Stimulated activated CD8-positive, alpha-beta memory T cell treated with anti-CD3 and anti-CD28 coated beads, Interleukin-4, amount 100 ng/mL, for 1 hour (primary cell): ENCODE measurements around the gene CASP6.

Experiments
- DNase-seq, 2 donors: peaks; one replicate each; pipeline ENCODE4 v3.0.0-alpha.2; 2020; ENCODE audit warnings: low read depth in 2 of 2, low spot score in 1 of 2

CASP6 gene

DNA sequence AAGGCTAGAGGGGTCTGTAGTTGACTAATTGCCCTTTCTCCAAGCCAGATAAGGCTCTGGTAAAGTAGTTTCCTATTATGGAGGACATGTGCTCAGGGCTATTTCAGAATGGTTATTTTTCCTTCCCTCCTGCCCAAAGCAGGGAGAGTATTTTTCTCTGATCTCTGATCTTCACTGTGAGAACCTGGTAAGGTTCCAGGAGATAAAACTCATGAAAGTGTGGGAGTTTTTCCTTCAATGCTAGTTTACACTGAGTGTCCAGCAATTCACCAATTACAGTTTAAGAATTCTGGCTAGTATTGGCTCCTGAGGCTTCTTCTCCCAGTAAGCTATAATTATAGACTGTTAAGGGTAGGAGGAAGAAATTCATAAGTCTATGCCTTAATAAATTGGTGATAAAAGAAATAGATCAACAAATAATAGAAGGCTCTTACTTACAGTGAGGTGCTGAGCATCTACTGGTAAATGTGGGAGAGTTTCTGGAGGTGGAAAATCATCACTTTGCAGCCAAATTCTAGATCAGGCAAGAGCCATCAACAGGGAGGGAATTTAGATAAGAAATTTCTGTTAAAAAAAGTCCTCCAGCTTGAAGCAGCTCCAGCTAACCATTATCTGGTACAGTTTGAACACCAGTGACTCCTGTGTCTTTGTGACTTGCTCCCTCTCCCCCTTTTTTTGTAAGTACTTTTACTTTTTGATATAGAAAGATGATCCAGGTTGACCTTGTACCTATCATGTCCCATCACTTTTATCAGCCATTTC is 30.9 kb downstream of the CASP6 start:
- DNase-seq = no peak

DNA sequence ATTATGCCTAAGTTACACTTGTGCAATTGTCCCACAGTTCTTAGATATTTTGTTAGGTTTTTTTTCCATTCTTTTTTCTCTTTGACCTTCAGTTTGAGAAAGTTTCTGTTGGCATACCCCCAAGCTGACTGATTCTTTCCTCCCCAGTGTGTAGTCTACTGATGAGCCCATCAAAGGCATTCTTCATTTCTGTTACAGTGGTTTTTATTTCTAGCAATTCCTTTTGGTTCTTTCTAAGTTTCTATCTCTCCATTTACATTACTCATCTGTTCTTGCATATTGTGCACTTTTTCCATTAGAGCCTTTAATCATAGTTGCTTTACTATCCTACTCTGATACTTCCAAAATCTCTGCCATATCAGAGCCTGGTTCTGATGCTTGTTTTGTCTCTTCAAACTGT is 31.9 kb downstream of the CASP6 start:
- no peak for DNase-seq

DNA sequence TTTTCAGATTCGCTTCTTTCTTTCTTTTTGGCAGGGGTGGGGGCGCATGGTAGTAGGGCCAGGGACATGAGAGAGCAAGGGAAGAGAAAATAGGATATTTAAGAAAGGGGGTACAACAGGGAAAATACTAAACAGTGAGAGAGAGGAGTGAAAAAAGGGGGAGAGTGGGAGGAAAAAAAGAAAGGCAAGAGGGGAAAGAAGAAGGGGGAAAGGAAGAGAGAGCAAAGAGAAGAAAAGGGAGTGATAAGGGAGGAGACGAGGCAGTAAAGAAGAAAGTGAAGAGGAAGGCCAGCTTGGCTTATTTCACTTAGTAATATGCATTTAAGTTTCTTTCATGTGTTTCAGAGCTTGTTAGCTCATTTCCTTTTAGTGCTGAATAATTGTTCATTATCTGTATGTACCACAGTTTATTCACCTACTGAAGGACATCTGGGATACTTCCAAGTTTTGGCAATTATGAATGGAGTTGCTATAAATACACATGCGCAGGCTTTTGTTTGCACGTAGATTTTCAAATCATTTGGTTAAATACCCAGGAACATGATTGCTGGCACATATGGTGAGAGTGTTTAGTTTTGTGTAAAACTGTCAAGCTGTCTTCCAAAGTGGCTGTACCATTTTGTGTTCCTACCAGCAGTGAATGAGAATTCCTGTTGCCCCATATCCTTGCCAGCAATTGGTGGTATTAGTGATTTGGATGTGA is 37.3 kb downstream of the CASP6 start:
- DNase-seq = no peak

DNA sequence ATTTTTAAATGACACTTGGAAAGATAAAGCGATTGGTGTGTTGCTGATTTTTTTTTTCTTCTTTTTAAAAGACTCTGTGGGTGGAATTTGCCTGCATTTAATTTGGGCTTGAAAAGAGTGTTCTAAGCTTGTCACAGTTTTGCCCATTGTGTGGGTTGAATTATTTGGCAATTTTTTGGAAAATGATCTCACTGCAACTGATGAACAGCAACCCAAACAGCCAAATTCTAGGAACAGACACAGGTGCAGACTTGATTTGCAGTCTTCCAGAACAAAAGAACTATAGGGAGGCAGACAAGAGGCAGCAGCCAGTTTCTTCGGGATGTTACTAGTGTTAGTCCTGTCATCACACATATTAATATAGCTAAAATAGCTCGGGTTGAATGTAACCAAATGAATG is 40.5 kb downstream of the CASP6 start:
- DNase-seq = no peak

DNA sequence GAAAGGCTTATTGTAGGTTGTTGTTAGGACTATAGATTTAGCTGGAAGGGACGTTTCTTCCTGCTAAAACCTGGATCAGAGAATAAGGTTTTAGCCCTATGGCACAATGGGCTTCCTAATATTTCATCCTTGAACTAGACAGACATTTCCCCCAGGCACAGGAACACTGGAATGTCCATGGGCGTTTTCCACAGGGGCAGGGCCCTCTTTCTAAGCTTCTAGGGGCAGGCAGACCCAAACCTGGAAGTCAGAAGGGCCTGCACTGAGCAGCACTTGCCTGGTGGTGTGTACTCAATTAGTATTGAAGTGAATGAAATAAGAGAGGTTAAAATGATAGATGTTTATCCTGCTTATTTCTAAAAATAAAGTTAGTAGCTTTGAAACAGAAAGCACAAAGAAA is 41.1 kb downstream of the CASP6 start:
- DNase-seq = no peak

DNA sequence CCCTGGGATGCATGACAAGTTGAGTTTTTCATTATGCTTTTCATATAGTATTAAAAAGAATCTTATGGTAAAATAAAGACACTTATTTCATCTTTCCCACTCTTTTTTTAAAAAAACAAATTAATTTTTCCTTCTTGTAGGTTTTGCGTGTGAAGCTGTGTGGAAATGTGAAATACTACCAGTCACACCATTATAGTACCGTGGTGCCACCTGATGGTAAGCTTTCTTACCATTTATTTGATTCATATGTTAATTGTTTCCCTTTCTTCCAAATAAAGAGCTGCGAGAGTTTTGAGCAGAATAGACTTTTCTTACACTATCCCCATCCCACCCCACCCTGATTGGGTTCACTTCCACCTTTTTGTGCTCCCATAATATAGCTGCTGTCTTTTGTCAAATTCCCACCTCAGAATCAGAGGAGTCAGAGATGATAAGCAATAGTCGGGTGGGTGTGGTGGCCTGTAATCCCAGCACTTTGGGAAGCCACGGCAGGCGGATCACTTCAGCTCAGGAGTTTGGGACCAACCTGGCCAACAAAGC is 44.3 kb downstream of the CASP6 start:
- no peak for DNase-seq

DNA sequence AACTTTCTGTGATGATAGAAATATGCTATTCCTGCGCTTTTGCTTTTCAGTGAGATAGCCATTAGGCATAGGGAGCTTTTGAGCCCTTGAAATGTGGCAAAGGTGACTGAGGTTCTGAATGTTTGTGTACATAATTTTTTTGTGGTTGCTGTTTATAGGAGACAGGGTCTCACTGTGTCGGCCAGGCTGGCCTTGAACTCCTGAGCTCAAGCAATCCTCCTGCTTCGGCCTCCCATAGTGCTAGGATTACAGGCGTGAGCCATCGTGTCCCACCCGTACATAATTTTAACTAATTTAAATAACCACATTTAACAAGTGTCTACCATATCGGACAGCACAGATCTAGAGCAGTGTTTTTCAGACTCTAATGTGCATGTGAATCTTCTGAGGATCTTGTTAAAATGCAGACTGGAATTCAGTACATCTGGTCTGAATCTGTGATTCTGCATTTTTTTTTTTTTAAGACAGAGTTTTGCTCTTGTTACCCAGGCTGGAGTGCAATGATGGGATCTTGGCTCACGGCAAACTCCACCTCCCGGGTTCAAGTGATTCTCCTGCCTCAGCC is 45.3 kb downstream of the CASP6 start:
- DNase-seq = no peak

DNA sequence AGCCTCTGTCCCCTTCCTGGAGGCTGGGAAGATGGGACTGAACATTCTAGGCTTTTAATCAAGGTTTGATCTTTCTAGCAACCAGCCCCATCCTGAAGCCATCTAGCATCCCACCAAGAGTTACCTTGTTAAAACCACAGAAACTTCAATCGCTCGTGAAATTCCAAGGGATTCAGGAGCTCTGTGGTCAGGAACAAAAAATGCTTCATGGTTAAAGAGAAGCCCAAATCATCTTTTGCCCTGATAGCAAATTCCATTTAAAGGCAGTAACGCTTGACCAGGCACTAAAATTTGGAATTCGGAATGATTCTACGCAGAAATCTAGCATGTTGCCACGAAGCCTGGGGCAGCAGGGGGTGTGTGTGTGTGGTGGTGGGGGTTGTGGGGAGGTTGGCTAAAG is 47.8 kb downstream of the CASP6 start:
- no peak for DNase-seq

DNA sequence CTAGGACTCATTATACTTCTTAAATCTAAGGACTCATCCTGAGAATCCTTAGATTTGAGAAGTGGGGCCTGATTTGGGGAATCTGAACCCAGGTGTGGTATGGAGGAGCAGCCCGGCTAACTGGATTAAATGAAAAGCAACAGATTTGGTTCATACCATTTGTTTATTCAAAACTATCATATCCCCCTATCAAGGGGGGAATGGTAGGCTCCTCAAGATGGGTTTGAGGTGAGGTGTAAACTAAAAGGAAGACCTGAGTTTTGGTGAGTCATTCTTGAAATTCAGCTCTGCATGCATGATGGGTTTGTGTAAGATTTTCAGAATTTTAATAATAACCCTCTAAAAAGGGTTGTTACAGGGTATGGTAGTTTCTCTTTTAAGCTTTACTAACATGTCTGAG is 53.4 kb downstream of the CASP6 start:
- no peak for DNase-seq

DNA sequence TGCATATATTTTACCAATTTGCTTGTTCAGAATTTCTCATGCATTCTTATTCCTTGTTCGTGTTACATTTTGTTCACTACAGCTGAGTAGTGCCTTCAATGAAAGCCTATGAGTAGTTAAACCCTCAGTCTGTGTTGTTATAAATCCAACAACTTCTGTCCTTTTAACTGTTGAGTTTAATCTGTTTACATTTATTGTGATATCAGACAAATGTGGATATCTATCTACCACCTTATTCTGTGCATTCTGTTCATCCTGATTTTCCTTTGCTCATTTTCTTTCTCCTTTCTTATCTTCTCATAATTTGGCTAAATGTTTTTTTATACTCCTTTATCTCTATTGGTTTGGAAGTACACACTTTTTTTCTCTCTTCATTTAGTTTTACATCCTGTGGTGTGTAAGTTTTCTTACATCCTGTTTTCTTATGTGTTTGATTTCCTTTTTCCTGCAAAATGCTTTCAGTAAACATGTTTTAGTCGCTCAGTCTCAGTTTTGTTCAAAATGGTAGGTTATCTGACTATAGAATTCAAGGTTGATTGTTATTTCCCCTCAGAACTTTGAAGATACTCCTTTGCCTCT is 54.2 kb downstream of the CASP6 start:
- DNase-seq = no peak

DNA sequence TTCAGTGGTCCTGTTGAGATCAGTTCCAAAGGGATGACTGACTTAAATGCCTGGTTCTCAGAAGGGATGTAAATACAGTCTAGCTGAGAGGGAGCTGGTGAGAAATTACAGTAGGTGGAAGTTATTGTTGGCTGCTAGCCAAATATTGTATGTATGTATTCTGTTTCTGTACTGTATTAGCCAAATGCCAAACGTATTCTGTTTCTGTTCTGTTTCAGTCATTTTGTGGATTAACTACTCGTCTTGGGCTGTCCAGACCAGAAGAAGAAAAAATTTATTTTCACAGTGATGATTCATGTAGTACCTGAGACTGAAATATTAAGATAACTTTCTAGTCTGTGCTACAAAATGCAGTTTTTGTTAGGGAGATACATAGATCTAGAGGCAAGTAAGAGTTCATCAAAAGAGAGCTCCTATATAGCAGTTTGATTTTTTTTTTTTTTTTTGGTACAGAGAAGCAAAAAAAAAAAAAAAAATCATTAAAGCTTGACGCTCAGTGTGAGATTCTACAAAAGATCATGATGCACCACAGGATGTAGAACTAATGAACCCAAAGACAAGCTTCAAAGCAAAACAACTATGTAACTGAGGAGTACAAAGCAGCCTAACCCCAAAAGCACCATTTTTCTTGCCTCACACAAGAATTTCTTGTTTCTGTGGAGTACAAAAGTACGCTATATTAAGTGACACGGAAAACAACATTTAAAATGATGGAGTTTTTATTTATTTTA is 54.8 kb downstream of the CASP6 start:
- no peak for DNase-seq

DNA sequence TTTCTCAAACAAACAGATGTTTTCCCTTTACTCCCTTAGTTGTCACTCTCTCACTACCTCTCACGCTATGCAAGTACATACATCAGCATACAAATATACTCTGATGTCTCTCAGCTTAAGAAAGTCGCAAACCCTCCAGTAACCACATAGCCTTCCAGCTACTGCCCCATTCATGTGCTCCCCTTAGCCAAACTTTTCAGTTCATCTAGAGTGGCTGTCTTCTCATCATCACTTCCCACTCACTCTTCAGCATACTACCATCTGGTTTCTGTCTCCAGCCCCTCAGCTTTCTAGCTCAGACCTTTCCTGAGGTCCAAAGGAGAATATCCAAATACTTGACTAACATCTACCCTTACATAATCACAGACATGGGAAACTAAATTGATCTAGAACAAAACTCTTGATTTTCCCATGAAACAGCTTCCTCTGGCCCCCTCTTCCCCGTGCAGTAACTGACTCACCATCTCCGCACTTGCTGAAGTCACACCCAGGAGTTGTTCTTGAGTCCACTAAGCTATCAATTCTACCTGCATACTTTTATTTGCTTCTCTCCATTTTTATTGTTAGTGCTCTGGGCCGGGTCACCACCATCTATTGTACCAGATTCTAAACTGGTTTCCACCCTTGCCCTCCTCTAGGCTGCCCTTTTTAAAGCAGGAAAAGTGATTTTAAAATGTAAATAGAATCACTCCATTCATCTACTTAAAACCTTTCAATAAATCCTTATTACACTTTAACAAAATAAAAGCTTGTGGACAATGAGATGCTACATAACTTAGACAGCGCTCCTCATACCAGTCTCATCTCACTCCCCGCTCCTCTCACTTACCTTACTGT is 57.2 kb downstream of the CASP6 start:
- DNase-seq = no peak

DNA sequence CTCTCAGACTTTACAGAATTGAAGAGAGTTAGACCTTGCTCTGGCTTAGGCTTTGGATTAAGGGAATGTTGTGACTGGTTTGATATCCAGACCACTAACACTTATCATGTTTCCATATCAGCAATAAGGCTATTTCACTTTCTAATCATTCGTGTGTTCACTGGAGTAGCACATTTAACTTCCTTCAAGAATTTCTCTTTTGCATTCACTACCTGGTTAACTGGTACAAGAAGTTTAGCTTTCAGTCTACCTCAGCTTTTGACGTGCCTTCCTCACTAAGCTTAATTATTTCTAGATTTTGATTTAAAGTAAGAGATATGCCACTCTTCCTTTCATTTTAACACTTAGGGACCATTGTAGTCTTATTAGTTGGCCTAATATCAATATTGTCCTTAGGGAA is 62.6 kb downstream of the CASP6 start:
- no peak for DNase-seq
